Smooth muscle cell (in vitro differentiated cells): Measurements from ENCODE around the gene PRRC2C. TPM values are rescaled to one million over a fixed set of nuclear protein-coding genes. Genes with fewer than 3 reads are reported as not detected.
A peak's percentile ranks its signal among the peaks of the same experiment; 100 is the strongest.

Experiments
- DNase-seq: peaks from one replicate; lab custom pipeline; 2025; ENCODE audit not compliant: unreplicated experiment; lab: John Stamatoyannopoulos, UW
- H2AFZ ChIP-seq: fragments of 200-600 bp; sonication (generic); 2 replicates; pipeline ENCODE4 v1.6.0; 2016; ENCODE audit warnings: antibody characterized with exemption, low read depth, mild to moderate bottlenecking
- H3F3A ChIP-seq: fragments of 200-600 bp; sonication (generic); 2 replicates; pipeline ENCODE4 v1.6.0; 2017; ENCODE audit warnings: antibody characterized with exemption, low read depth
- H3K27ac ChIP-seq: fragments of 200-600 bp; sonication (generic); 2 replicates; pipeline ENCODE4 v1.5.1; 2016; ENCODE audit warnings: low read depth, mild to moderate bottlenecking
- H3K27me3 ChIP-seq: fragments of 200-600 bp; sonication (generic); 2 replicates; pipeline ENCODE4 v1.6.1; 2016; ENCODE audit warnings: low read depth, mild to moderate bottlenecking
- H3K36me3 ChIP-seq: fragments of 200-600 bp; sonication (generic); 2 replicates; pipeline ENCODE4 v1.5.1; 2016; ENCODE audit warnings: low read depth
- H3K4me1 ChIP-seq: fragments of 200-600 bp; sonication (generic); 2 replicates; pipeline ENCODE4 v1.5.1; 2016; ENCODE audit warnings: low read depth
- H3K4me2 ChIP-seq: fragments of 200-600 bp; sonication (generic); 2 replicates; pipeline ENCODE4 v1.6.0; 2016; ENCODE audit warnings: mild to moderate bottlenecking
- H3K4me3 ChIP-seq: fragments of 200-600 bp; sonication (generic); 2 replicates; pipeline ENCODE4 v1.5.1; 2016; ENCODE audit warnings: mild to moderate bottlenecking
- H3K79me2 ChIP-seq: fragments of 200-600 bp; sonication (generic); 2 replicates; pipeline ENCODE4 v1.6.0; 2016; ENCODE audit warnings: low read depth, mild to moderate bottlenecking
- H3K9ac ChIP-seq: fragments of 200-600 bp; sonication (generic); 2 replicates; pipeline ENCODE4 v1.6.0; 2016; ENCODE audit warnings: low read depth
- H3K9me3 ChIP-seq: fragments of 200-600 bp; sonication (generic); replicated peaks from 2 replicates; pipeline ENCODE4 v1.5.1; 2016; ENCODE audit warnings: low read depth
- H4K20me1 ChIP-seq: fragments of 200-600 bp; sonication (generic); 2 replicates; pipeline ENCODE4 v1.6.0; 2016; ENCODE audit warnings: low read depth
- CTCF ChIP-seq: fragments of 200-600 bp; sonication (generic); IDR thresholded peaks from 2 replicates; pipeline ENCODE4 v1.5.1; 2017; ENCODE audit warnings: borderline replicate concordance, mild to moderate bottlenecking, antibody characterized with exemption; ENCODE audit not compliant: insufficient read depth, poor library complexity, severe bottlenecking
- WGBS: methylation state at CpG from one replicate; pipeline ENCODE4 v1.1.7; 2016; ENCODE audit warnings: low lambda C conversion rate; 5-methylcytosine and 5-hydroxymethylcytosine counted together
- polyA plus RNA-seq: library from polyadenylated mRNA; unstranded; fragments of >200 nt; fragmentation: Nextera tagmentation; extraction: Ambion mirVana; gene quantifications from 2 replicates; pipeline ENCODE4 v1.2.1, GENCODE V29; 2016
- total RNA-seq: library from RNA; depleted of rRNA; stranded (reverse); fragments of >200 nt; gene quantifications from 2 replicates; pipeline ENCODE4 v1.2.3, GENCODE V29; 2014

PRRC2C gene
- total and polyA plus RNA-seq, 2 experiments from 2014 or later, result 89.8 to 106 TPM

DNA sequence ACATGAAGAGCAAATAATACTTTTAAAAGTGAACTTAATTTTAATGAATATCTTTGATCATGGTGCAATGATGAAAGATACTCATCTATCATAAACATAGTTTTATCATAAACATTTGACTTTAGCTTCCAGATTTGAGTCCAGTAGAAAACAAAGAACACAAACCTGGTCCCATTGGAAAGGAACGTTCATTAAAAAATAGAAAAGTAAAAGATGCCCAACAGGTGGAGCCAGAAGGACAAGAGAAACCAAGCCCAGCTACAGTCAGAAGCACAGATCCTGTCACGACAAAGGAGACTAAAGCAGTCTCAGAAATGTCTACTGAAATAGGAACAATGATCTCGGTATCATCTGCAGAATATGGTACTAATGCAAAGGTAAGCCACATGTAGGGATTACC is 81.1 kb downstream of the PRRC2C start:
- no peak for TF ChIP-seq CTCF
- Histone ChIP-seq H3K36me3 (peaks cover 49% of the 10 kb centered on the region), H3K4me3 (no peak overlapping the region), H3K9me3 (no peaks in the 10 kb centered on the region), H2AFZ (no peak overlapping the region), H3K9ac (no peak overlapping the region), H3K27ac (no peak overlapping the region), H3K79me2 (peaks cover 20% of the 10 kb centered on the region), H3K27me3 (no peaks in the 10 kb centered on the region), H3F3A (no peaks in the 10 kb centered on the region), H3K4me2 (no peak overlapping the region), H4K20me1 (peaks cover 9% of the 10 kb centered on the region), H3K4me1 (no peaks in the 10 kb centered on the region)
- WGBS, result 88% methylated on average over 3 of the region's 3 CpGs
- DNase-seq, result no peak

DNA sequence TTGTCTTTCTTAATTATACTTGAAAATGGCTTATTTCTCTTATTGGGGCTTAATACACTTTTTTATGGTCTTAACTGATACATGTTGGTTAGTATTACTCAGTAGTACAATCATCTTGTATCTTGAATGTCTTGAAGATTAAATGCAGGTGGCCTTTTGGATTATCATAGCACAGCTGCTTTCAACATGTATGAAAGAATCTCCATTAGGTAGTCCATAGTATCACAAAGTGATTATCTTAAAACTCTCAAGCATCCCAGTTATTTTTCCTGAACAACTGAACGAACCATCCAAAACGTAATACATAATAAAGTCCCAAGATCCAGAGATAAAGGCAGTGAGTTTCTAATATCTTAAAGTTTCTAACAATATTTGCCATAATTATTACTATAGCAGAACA is 85.0 kb downstream of the PRRC2C start:
- WGBS, result 92% methylated on average over 2 of the region's 2 CpGs
- H3K36me3 ChIP-seq, result peaks cover 50% of the 10 kb centered on the region

DNA sequence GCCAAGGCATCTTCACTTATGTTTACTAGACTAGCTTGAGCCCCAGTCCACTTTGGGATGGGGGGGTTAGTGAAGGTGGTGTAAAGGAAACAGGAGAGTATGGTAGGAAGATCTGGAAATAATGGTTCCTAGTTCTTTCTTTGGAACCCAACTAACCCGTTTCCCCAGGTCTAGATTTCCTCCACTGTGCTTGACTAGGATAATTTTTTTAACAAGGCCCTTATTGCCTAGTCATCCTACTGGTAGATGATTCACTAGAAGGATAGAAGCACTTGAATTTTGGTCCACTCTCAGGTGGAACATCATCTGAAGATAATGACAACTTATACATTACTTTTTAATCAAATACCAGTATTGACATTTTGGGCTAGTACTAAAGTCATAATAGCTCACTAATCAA is 90.8 kb downstream of the PRRC2C start:
- Histone ChIP-seq H3K36me3 (peaks cover 56% of the 10 kb centered on the region), H3K9me3 (no peaks in the 10 kb centered on the region), H3K27me3 (no peaks in the 10 kb centered on the region), H3K4me1 (no peaks in the 10 kb centered on the region), H2AFZ (no peak overlapping the region), H3K4me3 (no peak overlapping the region), H3K79me2 (peaks cover 4% of the 10 kb centered on the region), H3F3A (no peaks in the 10 kb centered on the region), H4K20me1 (peaks cover 14% of the 10 kb centered on the region), H3K27ac (peak overlapping the region; percentile 27), H3K9ac (no peak overlapping the region), H3K4me2 (no peak overlapping the region)
- no peak for DNase-seq
- TF ChIP-seq CTCF, result no peak
- WGBS, result 83% methylated on average over 1 of the region's 1 CpG

More for the DNA sequence above, 85.0 kb downstream of the PRRC2C start:
- no peak for DNase-seq
- H2AFZ ChIP-seq, result no peak overlapping the region
- no peaks in the 10 kb centered on the region for H3F3A ChIP-seq
- H3K4me1 ChIP-seq, result no peaks in the 10 kb centered on the region
- H3K27me3 ChIP-seq, result no peaks in the 10 kb centered on the region
- H4K20me1 ChIP-seq, result peaks cover 2% of the 10 kb centered on the region
- H3K9me3 ChIP-seq, result no peaks in the 10 kb centered on the region
- H3K9ac ChIP-seq, result no peak overlapping the region
- no peak for TF ChIP-seq CTCF
- no peak overlapping the region for H3K4me3 ChIP-seq
- no peak overlapping the region for H3K4me2 ChIP-seq
- no peak overlapping the region for H3K27ac ChIP-seq
- H3K79me2 ChIP-seq, result peaks cover 13% of the 10 kb centered on the region

DNA sequence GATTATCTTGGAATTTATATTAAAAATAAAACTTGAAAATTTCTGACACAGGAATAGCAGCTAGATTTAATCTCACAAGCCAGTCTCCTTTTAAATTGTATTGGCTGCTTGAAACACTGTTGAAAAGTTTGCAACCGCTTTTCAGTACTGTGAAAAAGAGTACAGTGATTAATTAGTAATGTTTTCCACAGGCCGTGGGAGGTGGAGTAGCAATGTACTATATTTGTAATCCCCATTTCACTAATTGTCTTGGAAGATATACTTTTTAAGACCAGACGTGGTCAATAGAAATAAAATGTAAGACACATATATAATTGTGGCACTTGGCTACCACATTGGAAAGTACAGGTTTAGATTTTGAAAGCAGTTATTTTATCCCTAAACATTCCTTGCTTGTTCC is 95.9 kb downstream of the PRRC2C start:
- Histone ChIP-seq H2AFZ (no peak overlapping the region), H3K79me2 (peaks cover 4% of the 10 kb centered on the region), H3K4me1 (no peaks in the 10 kb centered on the region), H3K9ac (no peak overlapping the region), H3K27me3 (no peaks in the 10 kb centered on the region), H3K9me3 (no peaks in the 10 kb centered on the region), H3K27ac (no peak overlapping the region), H3K4me3 (no peak overlapping the region), H3F3A (no peaks in the 10 kb centered on the region), H3K36me3 (peaks cover 48% of the 10 kb centered on the region), H3K4me2 (no peak overlapping the region), H4K20me1 (peaks cover 10% of the 10 kb centered on the region)
- TF ChIP-seq CTCF, result no peak
- 74% methylated on average over 3 of the region's 3 CpGs for WGBS
- no peak for DNase-seq
